Subcutaneous abdominal adipose tissue (tissue), 5 donors: ENCODE measurements around the gene ARMH4.
A peak's percentile ranks its signal among the peaks of the same experiment; 100 is the strongest.

ENCODE experiments used
- H3K27ac ChIP-seq: one replicate; pipeline ENCODE4 v1.7.0; 2013; ENCODE audit warnings: low read depth, mild to moderate bottlenecking, inconsistent platforms, low read length, moderate library complexity
- H3K27me3 ChIP-seq, 5 donors: one replicate each; pipeline ENCODE4 v1.7.0; 2013; ENCODE audit warnings: low read length in 5 of 5, inconsistent platforms in 1 of 5; ENCODE audit not compliant: control insufficient read depth in 5 of 5, insufficient read depth in 4 of 5
- H3K36me3 ChIP-seq, 5 donors: one replicate each; pipeline ENCODE4 v1.7.0; 2013; ENCODE audit warnings: low read length in 5 of 5; ENCODE audit not compliant: control insufficient read depth in 5 of 5, insufficient read depth in 5 of 5
- H3K4me1 ChIP-seq, 5 donors: one replicate each; pipeline ENCODE4 v1.7.0; 2013; ENCODE audit warnings: low read length in 5 of 5, mild to moderate bottlenecking in 3 of 5, moderate library complexity in 1 of 5; ENCODE audit not compliant: control insufficient read depth in 5 of 5, insufficient read depth in 5 of 5
- H3K4me3 ChIP-seq, 5 donors: one replicate each; pipeline ENCODE4 v1.7.0; 2013; ENCODE audit warnings: low read length in 5 of 5, low read depth in 1 of 5
- H3K9ac ChIP-seq, 5 donors: one replicate each; pipeline ENCODE4 v1.7.0; 2013; ENCODE audit warnings: low read length in 5 of 5, mild to moderate bottlenecking in 4 of 5, moderate library complexity in 3 of 5
- H3K9me3 ChIP-seq, 5 donors: one replicate each; pipeline ENCODE4 v1.7.0; 2013; ENCODE audit warnings: low read length in 5 of 5; ENCODE audit not compliant: control insufficient read depth in 5 of 5
- donor health status: healthy.
- donor health status: healthy.
- donor health status: healthy.
- donor health status: healthy.
- donor health status: healthy.

Gene ARMH4

DNA sequence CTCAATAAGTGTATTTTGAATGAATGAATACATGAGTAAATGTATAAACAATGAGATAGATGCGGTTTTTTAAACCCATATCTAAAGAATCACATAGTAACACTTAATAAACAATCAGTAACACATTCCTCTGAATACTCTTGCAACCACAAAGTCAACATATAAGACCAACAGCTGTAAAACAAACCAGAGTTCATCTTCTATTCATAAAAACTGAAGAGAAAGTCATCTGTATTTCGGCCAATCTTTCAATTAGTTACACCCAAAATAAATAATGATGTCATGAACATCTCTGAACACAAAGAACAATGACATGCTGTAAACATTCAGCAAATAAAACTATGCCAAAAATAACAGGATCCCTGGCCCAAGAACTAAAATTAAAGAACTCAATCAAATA lies 47.2 kb downstream of the ARMH4 start:
- peak overlapping the region; percentile 58 for H3K27ac ChIP-seq
- no peaks in the 10 kb centered on the region for H3K27me3 ChIP-seq
- peaks cover 0 to 3% (median 0%) of the 10 kb centered on the region in 5 donors for H3K4me1 ChIP-seq
- H3K36me3 ChIP-seq: no peaks in the 10 kb centered on the region
- no peak overlapping the region for H3K9ac ChIP-seq
- H3K9me3 ChIP-seq: no peaks in the 10 kb centered on the region
- H3K4me3 ChIP-seq: no peak overlapping the region

DNA sequence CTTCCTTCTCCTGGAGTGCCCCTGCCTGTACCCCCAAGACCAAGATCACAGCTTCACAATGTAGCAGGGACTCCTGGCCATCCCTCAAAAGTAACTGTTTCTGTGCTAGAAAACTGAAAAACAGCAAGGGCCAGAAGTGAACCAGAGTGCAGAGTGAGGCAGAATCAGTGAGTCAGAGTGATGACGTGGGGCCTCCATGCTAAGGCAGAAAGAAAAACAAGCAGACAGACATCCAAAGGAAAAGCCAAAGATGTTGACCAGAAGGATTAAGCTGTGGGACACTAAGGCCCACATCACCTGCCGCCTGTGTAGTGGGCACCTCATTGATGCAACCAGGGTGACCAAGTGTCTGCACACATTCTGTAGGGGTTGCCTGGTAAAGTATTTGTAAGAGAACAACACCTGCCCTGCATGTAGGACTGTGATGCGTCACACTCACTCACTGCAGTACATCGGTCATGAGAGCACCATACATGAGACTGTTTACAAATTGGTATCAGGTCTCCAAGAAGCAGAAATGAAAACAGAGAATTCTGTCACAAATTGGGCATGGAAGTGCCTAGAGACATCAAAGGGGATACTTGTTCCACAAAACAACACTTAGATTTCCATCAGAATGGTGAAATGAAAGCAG lies 51.2 kb downstream of the ARMH4 start:
- H3K27ac ChIP-seq: no peak overlapping the region
- no peaks in the 10 kb centered on the region for H3K27me3 ChIP-seq
- no peak overlapping the region for H3K9ac ChIP-seq
- H3K4me1 ChIP-seq: peaks cover 0 to 24% (median 0%) of the 10 kb centered on the region in 5 donors
- H3K9me3 ChIP-seq: no peaks in the 10 kb centered on the region
- H3K4me3 ChIP-seq: no peak overlapping the region
- no peaks in the 10 kb centered on the region for H3K36me3 ChIP-seq

- Histone ChIP-seq H3K27me3 (no peaks in the 10 kb centered on the region), H3K27ac (no peak overlapping the region), H3K9ac (no peak overlapping the region), H3K9me3 (no peaks in the 10 kb centered on the region), H3K36me3 (no peaks in the 10 kb centered on the region), H3K4me3 (no peak overlapping the region), H3K4me1 (peaks cover 0 to 21% (median 0%) of the 10 kb centered on the region in 5 donors)
Measured at GRCh38 chr14:58099682-58100081, 52.3 kb downstream of the ARMH4 start.

GRCh38 chr14:58098507-58098906 lies 53.5 kb downstream of the ARMH4 start:
- Histone ChIP-seq H3K9ac (no peak overlapping the region), H3K9me3 (no peaks in the 10 kb centered on the region), H3K4me1 (peaks cover 0 to 21% (median 0%) of the 10 kb centered on the region in 5 donors), H3K4me3 (no peak overlapping the region), H3K27me3 (no peaks in the 10 kb centered on the region), H3K36me3 (no peaks in the 10 kb centered on the region), H3K27ac (no peak overlapping the region)

DNA sequence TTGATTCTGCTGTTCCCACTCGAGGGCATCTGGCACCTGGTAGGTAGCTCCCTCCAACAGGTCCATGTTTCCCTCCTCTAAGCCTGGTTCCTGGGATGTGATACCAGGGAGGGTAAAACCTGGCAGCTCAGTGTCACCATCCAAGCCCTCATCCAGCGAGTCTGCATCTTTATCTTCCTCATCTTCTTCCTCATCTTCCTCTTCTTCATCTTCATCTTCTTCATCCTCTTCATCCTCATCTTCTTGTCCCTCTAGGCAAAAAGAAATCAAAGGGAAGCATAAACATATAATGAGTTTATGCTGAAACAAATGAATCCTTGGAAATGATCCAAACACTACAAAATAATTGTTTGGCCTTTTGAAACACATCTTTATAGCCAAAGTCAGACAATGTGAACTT lies 55.3 kb downstream of the ARMH4 start:
- Histone ChIP-seq H3K4me3 (no peak overlapping the region), H3K9me3 (no peaks in the 10 kb centered on the region), H3K4me1 (peaks cover 0 to 21% (median 0%) of the 10 kb centered on the region in 5 donors), H3K9ac (no peak overlapping the region), H3K27ac (no peak overlapping the region), H3K27me3 (no peaks in the 10 kb centered on the region), H3K36me3 (no peaks in the 10 kb centered on the region)

DNA sequence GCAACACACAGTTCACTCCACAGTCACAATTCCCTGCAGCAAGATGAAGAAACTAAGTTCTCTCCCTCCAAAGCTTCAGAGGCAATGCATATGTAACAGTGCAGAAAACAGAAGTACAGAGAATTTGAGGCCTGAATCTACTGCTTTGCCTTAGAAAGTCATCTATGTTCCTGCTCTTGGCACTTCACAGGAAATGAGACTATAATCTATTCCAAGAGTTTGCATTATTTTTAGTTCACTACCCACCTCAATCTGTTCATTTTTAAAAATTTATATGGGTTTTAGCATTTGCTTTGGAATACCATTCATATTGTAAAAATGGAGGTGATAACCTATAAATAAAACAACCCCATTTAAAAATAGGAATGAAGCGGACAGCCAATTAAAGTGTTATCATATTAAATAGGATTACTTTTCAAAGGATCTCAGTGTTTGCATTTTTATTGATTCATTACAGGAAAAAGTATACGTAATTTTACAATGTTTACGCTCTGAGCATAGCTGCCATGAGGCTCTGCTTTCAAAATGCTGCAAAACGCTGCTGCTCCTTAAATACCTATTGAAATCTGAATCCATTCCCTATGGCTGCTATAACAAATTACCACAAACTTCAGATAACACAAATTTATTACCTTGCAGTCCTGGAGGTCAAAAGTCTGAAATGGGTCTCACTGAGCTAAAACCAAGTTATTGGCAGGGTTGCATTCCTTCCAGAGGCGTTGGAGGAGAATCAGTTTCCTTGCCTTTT lies 60.0 kb downstream of the ARMH4 start:
- no peaks in the 10 kb centered on the region for H3K36me3 ChIP-seq
- H3K9ac ChIP-seq: no peak overlapping the region
- H3K4me1 ChIP-seq: peaks cover 0 to 6% (median 0%) of the 10 kb centered on the region in 5 donors
- H3K27me3 ChIP-seq: no peaks in the 10 kb centered on the region
- no peak overlapping the region for H3K4me3 ChIP-seq
- no peaks in the 10 kb centered on the region for H3K9me3 ChIP-seq
- no peak overlapping the region for H3K27ac ChIP-seq

GRCh38 chr14:58089612-58090011 lies 62.4 kb downstream of the ARMH4 start:
- Histone ChIP-seq H3K36me3 (no peaks in the 10 kb centered on the region), H3K4me3 (no peak overlapping the region), H3K9ac (no peak overlapping the region), H3K27ac (no peak overlapping the region), H3K27me3 (no peaks in the 10 kb centered on the region), H3K4me1 (no peaks in the 10 kb centered on the region), H3K9me3 (no peaks in the 10 kb centered on the region)

DNA sequence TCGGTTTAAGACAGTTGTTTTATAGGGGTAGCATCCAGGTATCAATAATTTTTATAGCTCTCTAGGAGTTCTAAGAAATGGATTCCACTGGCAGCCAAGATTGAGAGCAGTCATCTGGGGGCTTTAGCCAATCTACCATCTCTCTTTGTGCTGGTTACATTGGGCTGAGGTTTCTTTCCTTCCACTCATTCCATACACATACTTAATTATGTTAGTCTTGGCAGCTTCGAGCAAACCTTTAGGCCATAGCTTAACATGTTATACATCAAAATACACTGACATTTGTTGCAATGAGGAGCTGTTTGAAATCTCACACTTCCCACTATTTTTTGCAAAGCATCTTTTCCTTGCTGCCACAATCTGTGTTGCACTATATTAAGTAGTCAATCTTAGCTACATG lies 63.1 kb downstream of the ARMH4 start:
- no peak overlapping the region for H3K27ac ChIP-seq

DNA sequence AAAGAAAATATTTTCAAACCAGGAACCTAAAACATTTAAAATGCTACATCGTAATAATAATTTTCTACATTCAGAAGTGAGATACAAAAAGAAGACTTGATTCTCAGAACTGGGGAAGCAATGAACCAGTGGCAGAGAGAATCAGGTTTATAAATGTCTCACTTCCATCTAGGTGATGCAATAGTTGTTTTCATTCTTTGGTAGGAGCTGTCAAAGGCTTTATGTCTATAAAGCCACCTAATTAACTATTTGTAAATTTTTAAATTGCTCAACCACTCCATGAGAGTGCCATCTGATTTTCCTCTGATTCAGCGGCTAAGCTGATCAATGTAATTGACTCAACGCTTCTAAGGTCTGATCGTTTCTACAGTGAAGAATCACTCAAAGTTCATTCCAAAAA lies 66.1 kb downstream of the ARMH4 start:
- no peak overlapping the region for H3K9ac ChIP-seq
- no peaks in the 10 kb centered on the region for H3K27me3 ChIP-seq
- H3K4me1 ChIP-seq: peaks cover 0 to 6% (median 0%) of the 10 kb centered on the region in 5 donors
- no peaks in the 10 kb centered on the region for H3K9me3 ChIP-seq
- H3K4me3 ChIP-seq: no peak overlapping the region
- no peaks in the 10 kb centered on the region for H3K36me3 ChIP-seq
- H3K27ac ChIP-seq: no peak overlapping the region

More for the DNA sequence above, 63.1 kb downstream of the ARMH4 start:
- Histone ChIP-seq H3K4me3 (no peak overlapping the region), H3K9me3 (no peaks in the 10 kb centered on the region), H3K36me3 (no peaks in the 10 kb centered on the region), H3K27me3 (no peaks in the 10 kb centered on the region), H3K9ac (no peak overlapping the region), H3K4me1 (no peaks in the 10 kb centered on the region)

DNA sequence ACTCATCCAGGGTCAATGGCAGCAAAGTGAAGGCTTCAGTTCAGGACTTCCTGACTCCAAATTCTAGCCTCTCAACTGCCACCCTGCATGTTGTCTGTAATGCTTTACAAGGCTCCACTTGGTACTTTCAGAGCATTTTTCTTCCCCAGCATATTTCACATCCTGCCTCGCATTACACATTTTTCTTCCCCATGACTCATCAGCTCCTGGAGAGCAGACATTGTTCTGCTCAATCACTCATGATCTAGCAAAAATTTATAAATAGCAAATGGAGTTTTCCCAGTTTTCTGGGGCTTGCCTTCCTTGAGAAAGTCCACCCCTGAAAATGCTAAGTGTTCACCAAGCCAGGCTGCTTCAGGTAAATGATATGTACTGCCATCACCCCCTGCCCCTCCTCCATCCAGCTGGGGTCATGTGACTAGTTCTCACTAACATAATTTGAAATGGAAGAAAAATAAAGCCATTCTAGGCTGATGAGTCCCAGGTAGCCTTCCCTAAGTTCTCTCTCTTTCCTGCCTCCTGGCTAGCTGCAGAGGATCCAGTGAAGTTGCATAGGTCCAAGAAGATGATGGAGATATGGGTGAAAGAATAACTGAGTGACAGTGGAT lies 69.4 kb downstream of the ARMH4 start:
- H3K4me1 ChIP-seq: peaks cover 0 to 6% (median 0%) of the 10 kb centered on the region in 5 donors
- H3K9ac ChIP-seq: no peak overlapping the region
- H3K4me3 ChIP-seq: no peak overlapping the region
- no peaks in the 10 kb centered on the region for H3K27me3 ChIP-seq
- no peaks in the 10 kb centered on the region for H3K9me3 ChIP-seq
- no peak overlapping the region for H3K27ac ChIP-seq
- no peaks in the 10 kb centered on the region for H3K36me3 ChIP-seq
